RWPE1 (cell line): ENCODE results near the gene SCAP.

Experiments used
- CTCF ChIA-PET: fragments of 350-600 bp; sonication (Branson Sonifier 250); formaldehyde crosslinking; extraction: SDS; loops from one replicate; lab custom pipeline; 2021; lab: Yijun Ruan, JAX
- POLR2A ChIA-PET: fragments of 400-600 bp; formaldehyde crosslinking; extraction: SDS; loops from one replicate; lab custom pipeline; 2020; ENCODE audit warnings: antibody characterized with exemption; ENCODE audit not compliant: low non-redundant PET; lab: Yijun Ruan, JAX
- DNase-seq: peaks from one replicate; pipeline ENCODE4 v3.0.0; 2012; ENCODE audit warnings: low spot score
- H3K27ac ChIP-seq: fragments of 450-650 bp; 2 replicates; pipeline ENCODE4 v1.5.1; 2017
- CTCF ChIP-seq: fragments of 450-650 bp; conservative IDR thresholded peaks from 2 replicates; pipeline ENCODE4 v1.5.1; 2017; ENCODE audit warnings: low read depth, mild to moderate bottlenecking

The SCAP gene

GRCh38 chr3:47399016-47399415 lies 76.7 kb downstream of the SCAP start:
- no peak for TF ChIP-seq CTCF
- no peak overlapping the region for H3K27ac ChIP-seq
- DNase-seq: no peak
- ChIA-PET POLR2A (no interaction called here), CTCF (interaction anchor here (0.7 kb wide), 1 partner anchor 168 kb away, joined by 5 read pairs; no protein-coding TSS in a partner anchor)

- CTCF ChIA-PET: no interaction called here
- no peak overlapping the region for H3K27ac ChIP-seq
- no peak for DNase-seq
- POLR2A ChIA-PET: no interaction called here
- TF ChIP-seq CTCF: no peak
Observed at GRCh38 chr3:47398228-47398627, 77.5 kb downstream of the SCAP start.

GRCh38 chr3:47394881-47395280 lies 80.9 kb downstream of the SCAP start:
- ChIA-PET POLR2A (interaction anchor here (0.6 kb wide), 1 partner anchor 13 kb away, joined by 3 read pairs; no protein-coding TSS in a partner anchor), CTCF (no interaction called here)
- no peak for DNase-seq
- no peak for TF ChIP-seq CTCF
- 0 out of 2 replicates have a peak overlapping the region, but pooled peaks have one; percentile 6 for H3K27ac ChIP-seq

GRCh38 chr3:47394140-47394870 lies 81.4 kb downstream of the SCAP start:
- TF ChIP-seq CTCF: no peak
- ChIA-PET CTCF (no interaction called here), POLR2A (no interaction called here)
- H3K27ac ChIP-seq: no peak overlapping the region
- DNase-seq: no peak

- POLR2A ChIA-PET: no interaction called here
Observed at GRCh38 chr3:47392933-47393332, 82.8 kb downstream of the SCAP start.

GRCh38 chr3:47385796-47386195 lies 89.9 kb downstream of the SCAP start:
- H3K27ac ChIP-seq: no peak overlapping the region
- no peak for DNase-seq
- TF ChIP-seq CTCF: no peak
- ChIA-PET POLR2A (no interaction called here), CTCF (interaction anchor here (0.6 to 1.0 kb wide), 3 partner anchors 14 to 36 kb away, joined by 3 to 4 read pairs (median 4); no protein-coding TSS in a partner anchor)

More at GRCh38 chr3:47392933-47393332, 82.8 kb downstream of the SCAP start:
- H3K27ac ChIP-seq: no peak overlapping the region
- DNase-seq: no peak
- CTCF ChIA-PET: no interaction called here
- no peak for TF ChIP-seq CTCF
